HG02678 (cell line): ENCODE measurements around the gene DERL2.

Experiments
- ATAC-seq: cut with Tn5 transposase; IDR thresholded peaks from one replicate; pipeline ENCODE4 v1.9.1; 2021; ENCODE audit warnings: mild to moderate bottlenecking, moderate library complexity; ENCODE audit not compliant: unreplicated experiment

DERL2 gene

GRCh38 chr17:5502552-5502951 lies 16.6 kb upstream of the DERL2 start:
- no peak for ATAC-seq

DNA sequence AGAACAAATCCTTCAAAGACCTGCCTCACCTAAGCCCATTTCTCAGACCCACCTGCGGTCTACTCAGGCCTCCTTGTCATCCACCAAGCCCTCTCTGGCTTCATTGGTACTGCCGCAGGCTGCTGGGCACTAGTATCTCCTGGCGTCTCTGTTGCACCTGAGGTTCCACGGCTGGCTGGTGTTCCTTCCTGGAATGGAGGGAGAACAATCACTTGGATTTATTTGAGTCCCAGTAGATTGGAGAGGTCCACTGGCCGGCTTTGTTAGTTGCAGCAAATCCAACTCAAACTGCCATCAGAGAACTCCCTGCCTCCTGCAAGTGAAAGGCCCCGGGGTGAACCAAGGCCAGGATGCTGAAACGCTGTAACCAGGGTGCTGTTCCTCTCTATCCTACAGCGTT lies 15.7 kb upstream of the DERL2 start:
- no peak for ATAC-seq

- peak; percentile 65 for ATAC-seq
These were observed 14.8 kb upstream of the DERL2 start for GRCh38 chr17:5500589-5501391.

GRCh38 chr17:5500247-5500588 lies 14.2 kb upstream of the DERL2 start:
- no peak for ATAC-seq

DNA sequence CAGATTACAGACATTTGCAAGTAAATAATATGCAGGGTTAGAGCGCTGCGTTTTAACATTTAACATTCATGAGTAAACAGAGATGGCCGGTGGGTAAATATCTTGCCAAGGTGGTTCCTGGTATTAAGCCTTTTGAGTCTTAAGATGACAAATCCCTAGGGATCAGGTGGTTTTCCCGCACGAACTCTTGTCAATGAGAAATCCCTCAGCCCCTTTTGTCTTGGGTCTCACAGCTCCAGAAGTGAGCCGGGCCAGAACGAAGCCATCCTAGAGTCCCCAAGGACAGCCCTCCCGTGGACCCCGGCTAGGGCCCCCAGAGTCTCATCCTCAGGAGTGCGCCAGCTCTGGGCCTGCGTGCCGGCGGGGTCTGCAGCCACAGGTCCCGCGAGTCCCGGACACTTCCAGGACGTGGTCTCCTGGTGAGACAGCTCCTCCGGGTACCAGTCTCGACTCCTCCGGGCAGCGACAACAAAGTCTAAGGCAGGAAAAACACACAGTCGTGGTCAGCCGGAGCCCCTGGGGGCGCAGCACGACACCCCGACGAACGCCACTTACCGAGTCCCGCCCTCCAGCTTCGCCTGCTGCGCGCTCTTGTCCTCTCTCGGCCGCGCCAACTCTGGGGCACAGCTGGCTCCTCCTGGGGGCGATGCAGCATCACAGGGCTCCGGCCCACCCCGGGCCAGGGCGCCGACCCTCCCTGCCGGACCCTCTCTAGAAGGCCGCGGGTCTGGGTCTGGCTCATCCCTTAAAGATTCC lies 13.7 kb upstream of the DERL2 start:
- ATAC-seq = no peak

DNA sequence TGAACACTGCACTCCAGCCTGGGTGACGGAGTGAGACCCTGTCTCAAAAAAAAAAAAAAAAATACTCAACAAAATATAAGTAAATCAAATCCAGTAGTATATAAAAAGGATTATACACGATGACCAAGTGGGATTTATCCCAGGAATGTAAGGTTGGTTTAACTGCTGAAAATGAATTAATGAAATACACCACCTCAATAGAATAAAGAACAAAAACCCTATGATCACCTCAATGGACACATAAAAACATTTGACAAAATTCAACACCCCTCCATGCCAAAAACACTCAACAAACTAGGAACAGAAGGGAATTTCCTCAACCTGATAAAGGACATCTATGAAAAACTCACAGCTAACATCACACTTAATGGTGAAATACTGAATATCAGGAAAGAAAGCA lies 7.0 kb upstream of the DERL2 start:
- no peak for ATAC-seq

DNA sequence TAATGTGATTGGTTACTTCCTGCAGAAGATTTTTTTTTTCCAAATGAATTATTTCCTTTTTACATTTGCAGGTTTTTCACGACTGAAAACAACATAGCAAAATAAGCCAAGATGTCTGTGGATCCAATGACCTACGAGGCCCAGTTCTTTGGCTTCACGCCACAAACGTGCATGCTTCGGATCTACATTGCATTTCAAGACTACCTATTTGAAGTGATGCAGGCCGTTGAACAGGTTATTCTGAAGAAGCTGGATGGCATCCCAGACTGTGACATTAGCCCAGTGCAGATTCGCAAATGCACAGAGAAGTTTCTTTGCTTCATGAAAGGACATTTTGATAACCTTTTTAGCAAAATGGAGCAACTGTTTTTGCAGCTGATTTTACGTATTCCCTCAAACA lies 2.8 kb upstream of the DERL2 start:
- no peak for ATAC-seq

DNA sequence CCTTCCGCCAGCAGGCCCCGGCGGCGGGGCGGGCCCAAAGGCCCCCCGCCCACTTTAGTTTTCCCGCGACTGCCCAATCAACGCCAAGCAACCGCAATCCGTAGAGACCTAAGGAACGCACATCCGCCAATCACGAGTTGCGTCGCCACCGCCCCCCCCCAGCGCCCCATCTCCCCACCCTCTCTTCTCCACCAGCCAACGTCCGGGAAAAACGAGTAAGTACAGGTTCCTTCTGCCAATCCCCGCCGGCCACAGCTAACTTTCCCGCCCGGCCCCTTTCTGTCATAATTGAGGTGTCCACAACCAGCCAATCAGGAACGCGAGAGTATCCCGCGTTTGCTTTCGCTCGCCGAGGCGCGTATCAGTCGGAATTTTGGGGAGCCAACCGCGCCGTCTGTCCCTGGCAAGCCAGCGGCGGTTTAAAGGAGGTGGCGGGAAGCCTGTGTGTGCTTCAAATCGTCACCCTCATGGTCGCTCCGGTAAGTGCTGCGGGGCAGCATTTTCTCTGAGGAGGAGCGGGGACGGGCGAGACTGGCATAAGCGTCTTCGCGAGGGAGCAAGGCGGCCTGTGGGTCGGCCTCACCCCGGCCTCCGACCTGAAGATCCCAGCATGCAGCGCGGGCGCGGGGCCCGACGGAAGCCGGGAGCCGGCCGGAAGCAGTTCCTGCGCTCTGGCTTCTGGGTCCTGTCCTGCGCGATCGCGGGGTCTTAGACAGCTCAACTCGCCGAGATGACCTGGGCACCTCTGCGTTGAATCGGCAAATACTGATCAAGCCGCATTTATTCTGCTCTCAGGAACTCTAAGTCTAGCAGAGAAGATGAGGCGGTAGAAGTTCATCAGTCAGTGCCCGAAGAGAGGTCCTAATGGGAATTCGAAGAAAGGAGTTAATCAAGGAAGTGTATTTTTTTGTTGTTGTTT lies 487 bp upstream of the DERL2 start, which contains the start of gene MIS12:
MIS12 (plus strand) TSS at position 361 of the 919 bp plus-strand sequence. CDS start 2,297 bp downstream, outside the sequence.
- peak; percentile 87 for ATAC-seq

DNA sequence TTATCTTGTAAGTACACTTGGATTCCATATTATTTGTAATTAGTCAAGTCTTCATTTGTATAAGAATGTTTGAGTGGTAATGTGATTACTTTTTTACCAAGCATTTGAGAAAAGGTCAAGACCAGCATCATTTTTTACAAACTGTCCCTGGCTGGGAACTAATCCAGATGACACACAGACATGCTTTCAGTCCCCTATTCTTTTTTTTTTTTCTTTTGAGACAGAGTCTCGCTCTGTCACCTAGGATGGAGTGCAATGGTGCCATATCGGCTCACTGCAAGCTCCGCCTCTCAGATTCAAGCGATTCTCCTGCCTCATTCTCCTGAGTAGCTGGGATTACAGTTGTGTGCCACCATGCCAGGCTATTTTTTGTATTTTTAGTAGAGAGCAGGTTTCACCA lies 4.5 kb downstream of the DERL2 start:
- no peak for ATAC-seq

DNA sequence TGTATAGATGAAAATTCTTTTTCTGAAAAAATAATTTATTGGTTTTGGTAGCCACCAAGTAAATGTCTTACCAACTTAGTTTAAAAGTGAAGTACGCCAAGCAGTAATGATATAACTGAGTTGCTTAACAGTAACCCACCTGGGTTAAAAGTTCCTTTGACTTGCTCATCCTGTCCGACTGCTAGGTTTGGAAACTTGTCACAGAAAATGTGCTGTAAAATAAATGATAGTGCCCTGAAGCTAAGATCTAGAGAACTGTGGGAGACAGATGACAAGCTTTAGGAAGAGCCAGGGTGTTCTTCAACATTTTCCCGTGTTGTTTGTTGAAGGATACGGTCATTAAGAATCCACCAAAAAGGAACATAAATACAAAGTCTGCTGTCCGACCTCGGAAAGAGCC lies 5.0 kb downstream of the DERL2 start:
- ATAC-seq = no peak

DNA sequence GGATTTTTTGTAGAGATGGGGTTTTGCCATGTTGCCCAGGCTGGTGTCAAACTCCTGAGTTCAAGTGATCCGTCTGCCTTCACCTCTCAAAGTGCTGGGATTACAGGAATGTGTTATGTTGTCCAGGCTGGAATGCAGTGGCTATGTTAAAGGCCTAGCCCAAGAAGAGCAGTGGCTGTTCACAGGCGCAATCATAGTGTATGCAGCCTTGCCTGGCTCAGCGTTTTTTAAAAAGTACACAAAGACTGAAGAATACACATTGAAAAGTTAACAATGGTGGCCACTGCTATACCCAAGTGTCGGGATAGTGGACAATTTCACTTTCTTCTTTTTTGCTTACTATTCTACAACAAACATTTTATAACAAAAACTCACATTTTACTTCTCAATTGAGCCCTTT lies 7.0 kb downstream of the DERL2 start:
- no peak for ATAC-seq

- ATAC-seq = no peak
These were observed 12.1 kb downstream of the DERL2 start for GRCh38 chr17:5473906-5474305.

DNA sequence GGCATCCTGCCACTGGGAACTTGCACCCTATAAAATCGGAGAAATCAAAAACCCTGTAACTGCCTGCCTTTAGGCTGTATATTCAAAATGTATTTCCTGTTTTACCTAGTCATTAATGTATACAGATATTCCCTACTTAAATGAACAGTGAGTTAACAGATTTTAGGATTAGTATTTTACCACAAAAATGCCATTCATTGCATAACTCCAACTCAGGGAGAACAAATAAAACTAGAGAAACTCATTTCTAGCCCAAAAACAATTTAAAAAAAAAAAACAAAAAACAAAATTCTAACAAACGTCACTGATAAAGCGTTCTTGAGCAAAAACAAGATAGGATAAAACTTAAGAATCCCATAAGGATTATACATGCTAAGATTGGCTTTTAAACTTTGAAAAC lies 13.5 kb downstream of the DERL2 start:
- no peak for ATAC-seq

- ATAC-seq = no peak
These were observed 17.9 kb downstream of the DERL2 start for GRCh38 chr17:5468075-5468473.

DNA sequence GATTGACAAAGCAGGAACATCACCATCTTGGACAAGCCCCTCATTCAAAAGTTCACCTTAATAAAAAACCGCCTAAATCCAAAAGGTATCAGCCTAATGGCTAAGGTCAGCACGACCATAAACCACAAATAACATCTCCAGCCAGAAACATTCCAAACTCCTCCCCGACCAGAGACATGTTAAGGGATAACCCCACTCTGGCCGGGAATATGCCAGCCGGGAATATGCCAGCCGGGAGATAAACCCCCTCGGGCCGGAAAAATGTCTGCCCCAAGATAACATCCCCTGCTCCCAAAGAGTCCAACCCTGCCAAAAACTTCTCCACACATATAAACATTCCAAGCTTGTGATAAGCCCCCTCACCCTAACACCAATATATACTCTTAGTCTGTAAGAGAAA lies 18.6 kb downstream of the DERL2 start:
- no peak for ATAC-seq

DNA sequence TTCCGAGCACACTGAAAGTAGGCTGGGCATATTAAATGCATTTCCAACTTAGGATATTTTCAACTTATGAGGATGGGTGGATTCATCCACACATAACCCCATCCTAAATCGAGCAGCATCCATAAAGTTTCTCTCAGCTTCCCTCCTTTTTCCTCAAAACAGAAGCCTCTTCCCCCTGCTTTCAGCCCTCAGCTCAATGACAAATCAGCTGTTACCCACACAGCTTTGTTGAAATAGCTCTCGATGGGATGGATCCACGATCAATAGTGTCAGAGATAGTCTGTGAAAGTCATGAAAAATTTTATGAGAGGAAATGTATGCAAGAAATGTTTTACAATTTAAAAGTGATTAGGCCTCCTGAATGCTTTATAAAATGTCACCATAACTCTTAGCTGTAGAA lies 19.7 kb downstream of the DERL2 start:
- ATAC-seq = no peak

DNA sequence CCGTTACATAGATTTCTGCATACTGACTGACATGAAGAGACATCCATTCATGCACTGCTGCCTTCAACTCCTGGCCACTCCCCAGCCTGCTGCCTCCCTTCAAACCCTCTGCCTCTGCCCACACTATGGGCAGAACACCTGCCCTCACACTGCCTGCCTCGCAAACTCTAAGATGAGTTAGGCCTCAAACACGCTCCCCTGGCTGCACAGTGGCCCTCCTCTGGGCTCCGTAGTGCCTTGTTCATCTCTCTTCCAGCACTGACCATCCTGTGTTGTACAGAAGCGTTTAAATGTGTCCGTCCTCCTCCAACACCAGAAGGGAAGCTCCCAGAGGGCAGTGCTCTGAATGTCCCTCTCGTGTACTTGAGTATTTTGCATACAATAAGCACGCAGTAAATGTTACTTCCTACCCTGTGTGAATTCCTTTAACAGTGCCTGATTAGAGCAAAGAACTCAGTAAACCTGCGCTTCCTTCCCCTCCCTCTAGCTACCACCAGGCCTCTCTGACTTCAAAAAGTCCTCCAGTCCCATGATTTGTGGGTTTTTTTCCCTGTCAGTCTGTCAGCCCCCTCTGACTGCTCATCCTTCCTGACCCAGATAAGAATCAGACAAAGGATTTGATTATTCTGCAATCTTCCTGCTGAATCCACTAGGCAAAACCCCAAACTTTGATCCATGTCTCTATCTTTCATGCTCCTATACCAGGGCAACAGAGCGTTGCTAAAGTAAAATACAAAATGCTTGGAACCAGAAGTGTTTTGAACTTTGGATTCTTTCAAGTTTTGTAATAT lies 21.1 kb downstream of the DERL2 start:
- ATAC-seq = no peak

DNA sequence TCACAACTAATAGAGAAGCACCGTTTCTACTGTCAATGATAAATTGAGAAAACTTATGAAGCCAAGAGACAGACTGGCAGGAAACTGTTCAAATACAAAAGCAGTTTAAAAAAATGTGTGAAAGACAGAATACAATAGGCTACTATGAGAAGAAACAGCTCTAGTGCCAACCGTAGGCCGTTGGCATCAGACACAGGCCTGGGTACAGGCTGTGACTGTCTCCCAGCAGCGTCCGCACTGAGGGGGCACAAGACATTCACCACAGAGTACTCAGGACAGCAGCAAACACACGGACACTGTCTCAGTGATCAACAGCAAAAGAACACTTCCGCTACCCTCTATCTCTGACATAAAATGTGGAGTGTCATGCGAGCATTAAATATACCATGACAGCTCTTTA lies 39.2 kb downstream of the DERL2 start:
- ATAC-seq = no peak

DNA sequence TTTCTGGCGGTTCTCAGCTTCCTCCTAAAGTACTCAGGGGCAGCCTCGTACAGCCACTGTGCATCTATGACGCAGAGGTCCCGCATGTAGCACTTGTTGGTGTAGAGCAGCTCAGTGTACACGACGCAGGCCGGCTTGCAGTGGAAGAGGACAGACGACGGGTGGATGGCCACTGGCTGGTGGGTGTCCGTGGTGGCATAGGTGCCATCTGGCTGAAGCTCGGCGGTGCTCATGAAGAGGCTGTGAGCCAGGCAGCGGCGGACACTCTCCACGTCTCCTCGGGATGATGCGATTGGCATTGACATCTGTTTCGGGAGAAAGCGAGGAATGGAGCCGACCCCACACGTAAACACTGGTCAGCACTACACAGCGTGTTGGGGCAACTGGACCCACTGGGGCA lies 41.8 kb downstream of the DERL2 start:
- ATAC-seq = no peak

- no peak for ATAC-seq
These were observed 42.2 kb downstream of the DERL2 start for GRCh38 chr17:5443728-5444127.

DNA sequence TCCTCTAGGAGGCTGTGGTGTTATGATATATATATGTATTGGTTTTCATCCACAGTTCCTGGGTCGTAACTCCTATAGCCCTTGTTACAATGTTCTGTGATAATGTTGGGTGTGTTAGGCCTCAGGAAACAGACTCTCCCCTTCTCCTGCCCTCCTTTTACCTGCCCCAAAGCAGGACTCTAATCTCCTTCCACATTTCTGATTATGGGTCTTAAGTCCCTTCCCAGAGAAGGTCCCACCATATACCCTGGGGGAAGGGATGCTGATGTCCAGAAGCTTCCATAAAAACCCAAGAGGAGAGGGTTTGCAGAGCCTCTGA lies 46.6 kb downstream of the DERL2 start:
- ATAC-seq = no peak
